GM10847 (cell line): Measurements from ENCODE around the gene C1QTNF9B.

ENCODE experiments used
- POLR2A ChIP-seq: IDR thresholded peaks from 2 replicates; pipeline ENCODE4 v1.6.1; 2011; ENCODE audit not compliant: insufficient read length; ENCODE audit errors: extremely low read depth

C1QTNF9B gene

DNA sequence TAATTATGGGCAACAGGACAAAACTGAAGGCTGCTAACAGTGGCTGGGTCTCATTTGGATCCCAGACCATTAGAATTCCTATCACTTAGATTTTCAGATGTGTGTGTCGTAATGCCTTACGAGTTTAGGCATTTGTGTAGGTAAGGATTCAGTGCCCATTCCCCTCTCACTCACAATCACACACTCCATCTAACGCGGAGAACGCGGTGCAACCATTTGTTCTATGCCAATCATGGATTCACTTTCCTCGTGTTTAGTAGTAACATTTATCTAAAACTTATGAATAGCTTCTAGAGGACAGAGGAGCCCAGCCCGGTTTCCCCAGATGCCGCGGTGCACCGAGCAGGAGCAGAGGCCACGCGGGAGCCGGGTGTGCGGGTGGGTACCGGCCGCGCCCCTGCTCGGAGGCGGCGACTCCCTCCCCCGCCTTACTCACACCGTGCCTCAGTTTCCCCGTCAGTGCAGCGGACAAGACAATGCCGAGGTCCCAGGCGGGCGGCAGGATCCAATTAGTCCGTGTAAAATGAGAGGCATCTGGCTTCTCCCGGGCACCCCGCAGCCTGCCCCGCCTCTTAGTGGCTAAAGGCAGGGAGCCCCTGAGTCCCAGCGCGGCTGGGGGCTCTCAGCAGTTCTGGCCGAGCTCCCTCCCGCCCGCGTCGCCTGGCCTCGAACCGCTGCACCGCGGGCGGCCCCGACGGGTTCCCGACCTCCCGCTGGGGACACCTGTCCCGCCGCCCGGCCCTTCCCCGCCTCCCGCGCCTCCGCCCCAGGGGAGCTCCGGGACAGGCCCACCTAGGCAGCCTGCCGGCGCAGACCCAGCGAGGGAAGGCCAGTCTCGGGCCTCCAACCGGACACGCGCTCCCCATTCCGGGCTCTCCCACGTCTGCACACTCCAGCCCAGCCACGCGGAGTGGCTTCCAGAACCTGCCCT lies 5.9 kb upstream of the C1QTNF9B start:
- no peak for TF ChIP-seq POLR2A

DNA sequence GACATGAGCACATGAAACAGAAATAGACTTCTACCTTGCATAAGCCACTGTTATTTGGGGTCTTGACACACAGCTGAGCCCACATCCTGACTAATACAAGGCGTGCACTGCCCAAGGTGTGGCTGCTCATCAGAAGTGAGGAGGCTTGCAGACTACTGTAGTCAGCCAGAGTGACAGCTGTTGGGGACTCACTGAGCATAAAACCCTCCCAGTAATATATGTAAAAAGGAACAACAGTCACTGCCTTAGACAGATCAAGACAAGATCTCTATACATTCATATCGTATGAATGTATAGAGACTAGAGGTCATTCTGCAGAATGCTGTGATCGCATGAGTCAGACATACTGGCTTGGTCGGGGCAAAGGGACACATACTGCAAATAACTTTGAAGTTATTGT lies 4.1 kb upstream of the C1QTNF9B start:
- TF ChIP-seq POLR2A = no peak

DNA sequence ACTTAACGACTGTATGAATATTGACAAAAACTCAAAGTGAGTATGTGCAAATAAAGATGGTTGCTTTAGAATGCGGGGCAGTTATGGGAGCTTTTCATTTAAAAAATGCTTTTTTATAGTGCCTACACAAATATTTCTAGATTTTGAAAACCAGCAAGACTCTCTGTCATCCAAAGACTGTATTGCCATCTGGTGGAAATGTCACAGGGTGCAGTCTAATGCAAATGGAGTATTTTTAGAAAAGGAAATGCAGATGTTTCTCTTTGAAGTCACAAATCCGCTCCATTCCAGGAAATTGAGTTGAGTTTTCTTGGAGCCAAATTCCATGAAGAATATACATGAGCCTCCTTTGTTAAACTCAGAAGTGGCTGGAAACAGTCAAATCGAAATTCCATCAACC lies 2.3 kb upstream of the C1QTNF9B start:
- no peak for TF ChIP-seq POLR2A

DNA sequence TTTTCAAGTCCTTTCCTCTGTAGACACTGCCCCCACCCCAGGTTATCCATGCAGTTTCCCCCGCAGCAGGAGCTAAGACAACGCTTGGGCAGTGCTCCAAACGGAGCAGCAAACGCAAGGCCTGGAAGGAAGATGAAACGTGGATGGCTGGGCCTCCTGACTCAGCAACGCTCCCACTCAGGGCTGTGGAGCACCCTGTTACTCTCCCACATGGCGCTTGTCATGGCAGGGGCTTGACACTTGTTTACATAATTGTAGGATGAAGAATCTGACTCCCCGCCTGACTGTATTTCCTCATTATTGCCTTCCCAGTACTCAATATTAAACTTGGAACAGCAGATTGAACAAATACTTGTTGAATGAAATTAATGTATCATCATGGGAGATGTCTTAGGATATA lies 799 bp upstream of the C1QTNF9B start:
- TF ChIP-seq POLR2A = no peak

DNA sequence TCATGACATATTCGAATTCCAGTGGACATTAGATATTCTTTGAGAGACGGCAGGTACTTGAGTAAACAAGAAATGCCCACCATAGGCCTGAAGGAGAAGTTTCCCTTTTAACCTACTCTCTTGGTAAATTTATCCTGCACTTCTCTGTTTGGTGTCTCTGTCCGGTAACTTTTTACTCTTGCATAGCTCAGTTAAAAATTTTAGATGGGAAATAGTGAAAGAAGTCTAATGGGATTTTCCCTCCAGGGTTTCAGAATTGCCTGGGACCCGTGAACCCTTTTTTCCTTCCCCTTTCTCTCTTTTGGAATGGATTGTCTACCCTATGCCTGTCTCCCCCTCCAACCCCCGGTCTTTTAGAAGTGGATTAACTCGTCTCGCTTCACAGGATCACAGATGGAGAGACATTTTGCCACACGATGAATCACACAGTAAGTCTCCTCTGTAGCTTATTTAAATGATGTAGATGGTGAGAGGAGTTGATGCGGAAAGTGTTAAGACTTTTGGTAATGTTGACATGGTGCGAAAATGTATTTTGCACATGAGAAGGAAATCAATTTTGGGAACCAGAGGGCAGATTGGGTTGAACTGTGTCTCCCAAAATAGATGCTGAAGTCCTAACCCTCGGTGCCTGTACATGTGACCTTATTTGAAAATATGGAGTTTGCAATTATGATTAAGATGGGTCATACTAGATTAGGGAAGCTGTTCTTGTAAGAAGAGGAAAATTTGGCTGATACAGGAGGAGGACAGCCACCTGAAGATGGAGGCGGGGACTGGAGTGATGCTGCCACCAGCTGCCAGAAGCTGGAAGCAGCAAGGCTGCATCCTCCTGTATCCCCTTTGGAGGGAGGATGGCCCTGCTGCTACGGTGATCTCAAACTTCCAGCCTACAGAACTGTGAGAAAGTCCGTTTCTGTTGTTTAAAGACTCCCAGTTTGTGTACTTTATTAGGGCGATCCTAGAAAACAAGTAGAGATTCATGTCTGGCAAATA lies 7.4 kb downstream of the C1QTNF9B start:
- no peak for TF ChIP-seq POLR2A

DNA sequence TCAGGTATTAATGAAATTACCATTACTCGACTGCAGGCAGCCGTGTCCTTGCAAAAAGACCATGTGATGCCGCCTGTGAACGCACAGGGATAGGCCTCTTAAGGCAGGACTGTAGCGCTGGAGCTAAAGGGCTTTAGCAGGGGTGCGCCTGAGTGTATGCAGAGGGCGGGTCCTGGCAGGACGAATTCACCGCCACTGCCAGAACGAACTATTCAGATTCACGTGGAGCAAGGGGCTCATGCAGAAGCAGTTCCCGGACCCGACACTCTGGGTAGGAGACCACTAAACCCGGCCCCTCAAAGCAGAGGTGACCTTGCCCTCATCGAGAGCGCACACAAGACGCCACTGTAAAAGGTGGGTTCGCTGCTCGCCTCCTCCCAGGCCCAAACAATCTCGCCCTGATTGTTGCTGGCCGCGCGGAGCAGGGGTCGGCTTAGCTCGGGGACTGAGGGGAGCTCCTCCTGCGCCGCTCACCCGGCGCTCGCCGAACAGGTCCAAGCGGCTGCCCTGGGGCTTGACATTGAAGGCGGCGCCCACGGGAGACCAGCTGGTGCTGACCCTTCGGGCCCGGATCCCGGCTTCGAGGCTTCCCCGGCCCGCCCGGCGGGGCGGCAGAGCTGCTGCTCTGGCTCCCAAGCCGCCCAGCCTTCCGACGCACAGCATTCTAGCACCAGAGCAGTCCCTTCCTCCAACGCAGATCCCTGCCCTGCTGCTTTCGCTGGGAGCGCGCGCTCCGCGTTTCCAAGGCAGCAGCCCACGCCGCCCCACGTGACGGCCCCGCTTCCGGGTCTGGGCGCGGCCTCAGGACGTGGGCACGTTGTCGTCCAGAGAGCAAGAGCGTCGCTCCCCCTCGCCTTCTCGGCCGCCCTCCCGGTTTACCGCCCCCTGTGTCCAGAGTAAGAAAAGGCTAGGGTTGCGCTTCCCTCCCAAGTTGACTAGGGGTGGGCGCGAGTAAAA lies 8.4 kb downstream of the C1QTNF9B start, which contains the start of gene MIPEP:
Gene MIPEP (minus strand): TSS at position 743 of the 957 bp plus-strand sequence. CDS start 80 bp downstream, at position 663.
- TF ChIP-seq POLR2A = peak; percentile 56

DNA sequence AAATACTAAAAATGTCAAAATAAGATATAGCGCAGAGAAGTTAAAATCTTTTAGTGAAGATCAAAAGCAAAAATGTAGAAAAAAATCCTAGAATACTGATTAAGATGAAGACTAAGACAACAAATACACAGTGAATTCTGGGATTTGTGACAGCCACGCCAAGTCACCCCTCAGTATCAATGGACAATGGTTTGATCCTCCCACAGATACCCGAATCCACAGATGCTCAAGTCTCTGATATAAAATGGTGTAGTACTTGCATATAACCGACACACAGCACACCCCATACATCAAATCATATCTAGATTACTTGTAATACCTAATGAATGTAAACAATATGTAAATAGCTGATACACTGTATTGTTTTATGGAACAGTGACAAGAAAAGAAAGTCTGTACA lies 14.0 kb downstream of the C1QTNF9B start:
- TF ChIP-seq POLR2A = no peak

DNA sequence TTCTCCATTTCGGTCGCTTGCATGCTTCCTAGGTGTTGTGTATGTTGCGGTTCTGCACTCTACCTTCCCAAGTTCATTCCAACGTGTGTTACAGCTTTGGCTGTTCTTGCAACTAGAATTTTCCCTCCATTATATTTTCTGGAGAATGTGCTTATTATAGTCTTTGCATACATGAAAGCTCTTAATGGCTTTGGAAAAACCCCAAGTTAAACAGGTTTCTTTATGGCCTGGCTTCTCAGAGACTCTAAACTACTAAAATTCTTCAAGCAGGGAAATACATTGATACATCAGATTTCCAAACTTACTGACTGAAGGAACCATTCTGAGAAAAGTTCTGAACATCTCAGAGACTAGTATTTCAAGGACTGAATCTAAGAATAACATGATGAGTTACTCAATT lies 20.0 kb downstream of the C1QTNF9B start:
- TF ChIP-seq POLR2A = no peak

DNA sequence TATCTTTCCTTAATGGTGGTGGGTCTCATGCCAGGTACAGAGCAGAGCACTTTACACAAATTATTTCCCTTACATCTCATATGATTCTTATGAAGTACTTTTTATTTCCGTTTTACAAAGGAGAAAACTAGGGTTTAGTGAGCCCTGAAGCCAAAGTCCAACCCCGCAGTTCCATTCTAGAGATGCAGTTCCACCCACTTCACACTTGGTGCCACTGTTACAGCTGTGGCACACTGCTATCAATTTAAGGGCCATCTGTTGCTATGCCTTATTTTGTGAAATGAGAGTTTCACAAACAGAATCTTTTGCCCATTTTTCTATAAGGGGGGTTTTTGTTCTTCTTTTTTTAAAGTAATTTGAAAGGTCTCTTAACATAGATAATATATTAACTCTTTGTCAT lies 21.0 kb downstream of the C1QTNF9B start:
- no peak for TF ChIP-seq POLR2A

DNA sequence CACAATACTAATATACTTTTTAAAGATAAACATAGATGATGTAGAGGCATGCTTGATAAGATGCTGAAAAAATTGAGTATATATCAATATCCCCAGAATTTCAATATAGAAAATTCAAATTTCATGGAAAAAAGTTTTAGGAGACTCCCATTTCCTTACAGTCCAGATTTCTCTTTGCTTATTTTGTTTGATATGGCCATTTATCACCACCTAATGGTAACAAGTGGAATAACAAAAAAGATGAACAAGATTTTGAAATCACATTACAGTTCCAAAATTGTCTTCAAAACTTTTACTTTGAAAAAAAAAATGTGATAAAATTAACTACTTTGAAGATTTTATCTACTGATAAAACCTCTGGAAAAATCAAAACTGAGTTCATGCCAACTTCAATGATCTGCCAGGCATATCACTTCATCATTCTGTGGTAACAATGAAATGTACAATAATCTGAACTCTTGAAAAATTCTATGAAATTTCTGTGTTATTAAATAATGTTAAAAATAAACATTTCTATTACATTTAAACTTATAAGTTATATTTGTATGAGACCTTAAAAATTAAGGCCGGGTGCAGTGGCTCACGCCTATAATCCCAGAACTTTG lies 25.6 kb downstream of the C1QTNF9B start:
- TF ChIP-seq POLR2A = no peak

DNA sequence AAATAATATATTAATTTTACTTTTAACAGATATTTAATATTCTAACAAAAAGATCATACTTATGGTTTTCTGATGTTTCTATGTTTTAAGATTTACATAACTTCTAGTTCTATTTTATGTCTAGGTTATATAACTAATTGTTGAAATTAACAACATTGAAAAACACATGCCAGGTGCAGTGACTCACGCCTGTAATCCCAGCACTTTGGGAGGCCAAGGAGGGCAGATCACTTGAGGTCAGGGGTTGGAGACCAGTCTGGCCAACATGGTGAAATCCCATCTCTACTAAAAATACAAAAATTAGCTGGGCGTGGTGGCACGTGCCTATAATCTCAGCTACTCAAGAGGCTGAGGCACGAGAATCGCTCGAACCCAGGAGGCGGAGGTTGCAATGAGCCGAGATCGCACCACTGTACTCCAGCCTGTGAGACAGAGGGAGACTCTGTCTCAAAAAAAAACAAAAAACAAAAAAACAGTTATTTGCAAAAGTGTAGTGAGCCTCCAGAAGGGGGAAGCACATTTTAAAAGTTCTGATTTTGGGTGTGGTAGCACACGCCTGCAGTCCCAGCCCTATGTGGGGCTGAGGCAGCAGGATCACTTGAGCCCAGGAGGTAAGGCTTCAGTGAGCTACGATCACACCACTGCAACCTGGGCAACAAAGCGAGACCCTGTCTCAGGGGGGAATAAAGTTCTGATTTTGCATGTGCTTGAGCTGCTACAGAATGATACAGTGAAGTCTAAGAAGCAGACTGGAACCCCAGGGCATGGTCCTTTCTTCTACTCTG lies 26.8 kb downstream of the C1QTNF9B start:
- no peak for TF ChIP-seq POLR2A

DNA sequence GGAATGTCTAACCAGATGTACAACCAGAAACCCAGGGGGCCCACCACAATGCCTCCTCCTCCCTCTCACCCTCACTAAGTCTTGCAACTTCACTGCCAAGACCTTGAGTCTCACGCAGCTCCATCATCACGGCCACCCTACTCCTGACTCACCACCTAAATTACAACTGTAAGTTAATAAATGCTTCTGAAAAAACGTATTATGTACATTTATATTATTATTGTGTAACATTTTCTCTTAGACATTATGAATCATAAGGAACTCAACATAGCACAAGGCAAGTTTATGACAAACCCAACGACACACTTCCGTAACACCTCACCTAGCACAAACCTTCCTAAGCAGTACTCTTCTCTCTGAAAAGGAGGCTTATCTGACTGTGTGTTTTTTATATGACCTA lies 28.8 kb downstream of the C1QTNF9B start:
- no peak for TF ChIP-seq POLR2A

DNA sequence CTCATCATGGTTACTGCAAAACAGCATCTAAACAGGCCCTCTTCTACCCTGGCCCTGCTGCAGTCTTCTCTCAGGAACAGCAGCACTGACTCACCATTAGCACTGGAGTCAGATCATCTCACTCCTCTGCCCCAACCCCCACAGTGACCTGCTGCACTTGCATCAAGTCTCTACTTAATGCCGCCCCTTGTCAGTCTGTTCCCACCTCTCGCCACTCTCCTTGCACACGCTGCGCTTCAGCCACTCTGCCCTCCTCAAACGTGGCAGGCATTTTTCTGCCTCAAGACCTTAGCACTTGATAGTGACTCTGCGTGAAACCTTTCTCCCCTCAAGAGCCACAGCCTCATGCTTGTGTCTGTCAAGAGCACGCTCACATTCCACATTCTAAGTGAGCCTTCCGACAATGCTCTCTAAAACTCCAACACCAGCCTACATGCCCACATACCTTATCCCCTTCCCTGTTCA lies 30.2 kb downstream of the C1QTNF9B start:
- no peak for TF ChIP-seq POLR2A
